Stimulated activated CD4-positive, alpha-beta T cell treated with anti-CD3 and anti-CD28 coated beads, Interleukin-1b, Interleukin-23, amount 100 ng/mL, for 24 hours (primary cell): ENCODE results near the gene MPL.

Experiments
- DNase-seq, 4 experiments: peaks; one replicate each; pipeline ENCODE4 v3.0.0-alpha.2; 2020; ENCODE audit warnings: low read depth in 4 of 4, low spot score in 1 of 4

The MPL gene

DNA sequence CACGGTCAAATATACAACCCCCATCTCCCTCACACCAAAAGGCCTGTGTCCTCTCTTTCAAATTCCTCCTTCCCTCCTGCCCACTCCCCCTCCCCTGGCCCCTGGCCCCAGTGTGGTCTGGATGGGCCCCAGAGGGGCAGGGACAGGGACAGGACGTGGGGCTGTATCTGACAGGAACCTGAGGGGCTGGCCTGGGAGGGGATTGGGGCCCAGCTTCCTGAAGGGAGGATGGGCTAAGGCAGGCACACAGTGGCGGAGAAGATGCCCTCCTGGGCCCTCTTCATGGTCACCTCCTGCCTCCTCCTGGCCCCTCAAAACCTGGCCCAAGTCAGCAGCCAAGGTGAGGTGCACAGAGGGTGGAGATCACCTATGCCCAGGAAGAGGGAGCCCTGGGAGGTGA, at the start of gene MPL:
TSS of gene MPL (plus strand) at position 231 of the 400 bp plus-strand sequence. CDS start at position 262, 31 bp downstream.
- DNase-seq = no peak

DNA sequence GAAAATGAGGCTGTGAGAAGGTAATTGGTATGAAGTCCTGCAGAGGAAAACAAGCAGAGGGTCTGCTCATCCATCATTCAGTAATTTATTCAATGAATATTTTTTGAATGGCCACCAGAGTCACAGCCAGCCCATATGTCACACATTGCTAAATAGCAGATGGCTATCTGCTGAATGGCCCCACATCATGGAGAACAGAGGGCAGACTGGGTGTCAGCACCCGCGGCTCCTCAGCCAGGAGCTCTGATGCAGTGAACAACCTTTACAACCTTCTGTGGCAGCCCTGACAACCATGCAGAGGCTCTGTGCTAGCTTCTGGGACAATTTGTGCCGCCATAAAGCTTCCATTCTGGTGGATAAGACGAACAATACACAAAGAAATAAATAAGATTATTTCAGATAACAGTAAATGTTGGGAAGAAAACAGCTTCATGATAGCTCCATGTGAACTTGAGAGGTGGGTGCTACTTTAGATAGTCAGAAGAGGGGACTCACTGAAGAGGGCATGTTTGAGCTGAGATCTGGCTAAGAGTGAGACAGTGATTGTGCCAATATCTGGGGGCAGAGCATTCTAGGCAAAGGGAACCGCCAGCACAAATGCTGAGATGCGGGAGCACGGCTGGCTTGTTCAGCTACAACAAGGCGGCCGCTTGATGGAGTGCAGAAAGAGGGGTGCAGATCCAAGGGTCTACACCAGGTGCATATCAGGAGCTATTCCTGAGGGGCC, 49.4 kb upstream of the MPL start:
- no peak for DNase-seq

DNA sequence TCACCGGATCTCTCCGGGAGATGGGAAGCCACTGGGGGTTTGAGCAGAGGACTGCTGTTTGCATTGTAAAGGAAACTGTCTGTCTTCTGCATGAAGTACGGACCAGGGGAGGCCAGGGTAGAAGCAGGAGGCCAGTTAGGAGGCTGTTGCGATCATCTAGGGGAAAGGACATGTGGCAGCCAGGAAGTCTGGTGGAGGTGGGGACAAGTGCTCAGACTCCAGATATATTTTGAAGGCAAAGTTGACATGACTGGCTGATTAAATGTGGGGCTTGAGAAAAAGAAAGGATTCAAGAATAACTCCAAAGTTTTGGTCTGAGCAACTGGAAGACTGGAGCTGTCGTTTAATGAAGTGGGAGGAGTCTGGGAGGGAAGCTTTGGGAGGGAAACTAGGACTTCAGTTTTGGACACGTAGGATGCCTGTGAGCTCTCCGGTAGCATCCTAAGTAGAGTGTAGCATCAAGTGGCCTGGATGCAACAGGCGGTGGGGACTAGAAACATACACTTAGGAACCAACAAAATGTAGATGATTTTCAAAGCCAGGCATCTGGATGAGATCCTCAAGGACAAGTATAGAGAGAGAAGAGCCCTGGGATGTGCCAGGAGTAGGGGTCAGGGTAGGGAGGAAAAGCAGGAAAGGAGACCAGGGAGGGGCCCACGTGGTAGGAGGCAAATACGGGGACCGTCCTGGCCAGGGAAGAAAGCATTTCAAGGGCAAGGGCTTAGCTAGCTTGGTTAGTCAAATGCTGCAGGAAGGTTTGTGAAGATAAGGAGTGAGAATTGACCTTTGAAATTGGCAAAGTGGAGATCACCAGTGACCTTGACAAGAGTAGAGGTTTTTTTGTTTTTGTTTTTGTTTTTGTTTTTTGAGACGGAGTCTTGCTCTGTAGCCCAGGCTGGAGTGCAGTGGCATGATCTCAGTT, 48.6 kb upstream of the MPL start:
- DNase-seq = no peak

DNA sequence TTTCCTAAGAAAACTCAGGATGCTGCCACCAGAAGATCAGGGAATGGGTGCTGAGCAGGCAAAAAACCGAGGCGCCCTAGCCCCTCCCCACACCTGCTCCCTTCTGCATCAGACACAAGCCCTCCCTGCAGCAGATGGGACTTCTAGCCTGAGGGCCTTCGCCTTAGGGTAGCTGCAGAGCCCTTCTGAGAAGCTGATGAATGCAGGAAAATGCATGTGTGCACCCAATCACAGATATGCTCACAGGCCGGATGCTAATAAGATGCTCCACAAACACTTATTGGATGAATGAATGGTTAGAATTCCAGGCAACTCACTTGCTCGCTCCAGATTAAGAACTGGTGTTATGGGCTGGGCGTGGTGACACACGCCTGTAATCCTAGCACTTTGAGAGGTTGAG, 45.4 kb upstream of the MPL start:
- DNase-seq = no peak

DNA sequence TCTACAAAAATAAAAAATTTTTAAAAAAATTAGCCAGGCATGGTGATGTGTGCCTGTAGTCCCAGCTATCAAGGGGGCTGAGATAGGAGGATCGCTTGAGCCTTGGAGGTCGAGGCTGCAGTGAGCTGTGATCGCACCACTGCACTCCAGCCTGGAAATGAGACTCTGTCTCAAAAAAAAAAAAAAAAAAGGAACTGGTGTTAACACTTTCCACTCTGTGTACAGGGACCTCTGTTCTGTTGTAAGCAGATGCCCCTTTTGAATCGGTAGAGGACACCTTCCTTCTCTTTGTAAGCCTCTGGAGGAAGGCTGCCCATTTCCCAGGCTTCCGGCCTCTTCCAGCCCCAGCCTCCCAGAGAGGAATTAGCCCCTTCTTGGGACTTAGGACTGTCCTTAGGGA, 44.9 kb upstream of the MPL start:
- DNase-seq = no peak

DNA sequence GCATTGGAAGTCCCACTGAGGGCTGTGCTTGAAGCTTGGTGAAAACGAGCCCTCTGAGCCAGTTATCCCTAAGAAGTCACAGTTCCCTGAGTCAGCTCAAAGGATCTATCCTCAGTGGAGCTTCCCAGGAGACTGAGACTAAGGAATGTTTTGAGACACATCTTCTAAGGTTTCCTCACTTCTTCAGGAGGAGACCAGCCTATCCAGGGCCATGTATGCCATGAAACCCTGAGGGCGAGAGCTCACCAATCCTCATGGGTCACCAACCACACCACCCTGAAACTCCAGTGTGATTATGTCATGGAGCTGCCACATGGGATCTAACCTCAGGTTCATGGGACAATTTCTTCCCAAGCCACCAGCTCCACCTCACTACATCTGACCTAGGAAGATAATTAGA, 44.4 kb upstream of the MPL start:
- DNase-seq = no peak

DNA sequence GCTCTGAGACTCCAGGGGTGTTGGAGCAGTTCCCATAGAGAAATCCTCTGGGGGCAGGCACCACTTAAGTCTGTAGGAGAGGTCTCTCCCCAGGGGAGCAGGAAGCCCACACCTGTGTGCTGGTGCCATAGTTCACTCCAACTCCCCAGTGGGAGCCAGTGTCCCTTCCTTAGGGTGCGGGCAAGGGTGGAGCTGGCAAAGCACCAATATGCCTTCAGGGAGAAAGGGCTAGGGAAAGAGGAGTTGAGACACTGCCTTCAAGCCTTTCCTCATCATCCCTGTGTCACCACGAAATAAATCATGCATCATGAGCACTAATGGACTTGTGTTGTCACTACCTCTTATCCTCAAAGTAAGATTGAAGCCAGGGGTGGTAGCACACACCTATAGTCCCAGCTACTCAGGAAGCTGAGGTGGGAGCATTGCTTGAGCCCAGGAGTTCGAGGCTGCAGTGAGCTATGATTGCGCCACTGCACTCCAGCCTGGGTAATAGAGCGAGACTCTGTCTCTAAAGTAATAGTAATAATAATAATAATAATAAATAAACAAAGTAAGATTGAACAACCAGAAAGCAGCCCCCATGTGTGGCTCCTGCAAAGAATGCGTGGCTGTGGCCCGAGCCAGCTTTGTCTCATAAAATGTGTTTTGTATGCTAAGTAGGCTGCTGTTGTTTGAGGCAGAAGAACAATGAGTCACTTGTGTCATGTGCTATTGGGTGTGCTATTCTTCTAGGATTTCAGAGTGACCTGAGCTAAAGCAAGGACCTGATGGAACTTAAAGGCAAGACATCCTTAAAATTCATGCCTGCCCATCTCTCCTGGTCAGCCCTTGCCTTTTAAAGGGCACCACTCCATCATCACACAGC, 43.5 kb upstream of the MPL start:
- DNase-seq = no peak

DNA sequence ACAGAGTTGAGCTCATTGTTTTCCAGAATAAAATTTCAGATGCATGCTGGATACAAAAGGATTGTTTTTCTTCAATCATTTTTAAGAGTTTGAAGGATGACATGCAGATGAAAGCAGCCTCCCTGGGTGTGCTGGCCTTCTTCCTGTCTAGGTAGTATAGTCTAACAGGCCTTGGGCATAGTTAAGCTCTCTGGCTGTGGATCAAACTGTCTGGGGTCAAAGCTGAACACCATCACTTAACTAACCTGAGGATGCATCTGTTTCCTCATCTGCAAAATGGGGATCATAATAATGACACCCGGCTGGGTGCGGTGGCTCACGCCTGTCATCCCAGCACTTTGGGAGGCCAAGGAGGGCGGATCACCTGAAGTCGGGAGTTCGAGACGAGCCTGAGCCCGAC, 42.9 kb upstream of the MPL start:
- no peak for DNase-seq

DNA sequence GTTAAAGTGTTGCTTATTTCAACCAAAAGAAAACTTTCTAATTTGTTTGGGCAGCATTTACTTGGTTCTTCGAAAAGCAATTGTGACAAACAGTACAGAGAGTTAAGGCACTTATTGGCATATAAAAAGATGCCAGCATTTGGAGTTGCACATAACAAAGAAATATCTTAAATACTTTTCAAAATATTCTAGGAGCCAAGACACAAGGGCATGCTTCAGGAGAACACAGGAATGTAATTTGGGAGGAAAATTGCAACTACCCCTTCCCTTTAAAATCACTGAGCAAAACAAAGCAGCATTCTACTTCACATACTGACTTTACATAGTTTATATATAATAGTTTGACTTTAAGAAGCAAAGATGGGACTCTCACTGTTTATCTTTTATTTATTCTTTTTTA, 41.4 kb upstream of the MPL start:
- DNase-seq = no peak

DNA sequence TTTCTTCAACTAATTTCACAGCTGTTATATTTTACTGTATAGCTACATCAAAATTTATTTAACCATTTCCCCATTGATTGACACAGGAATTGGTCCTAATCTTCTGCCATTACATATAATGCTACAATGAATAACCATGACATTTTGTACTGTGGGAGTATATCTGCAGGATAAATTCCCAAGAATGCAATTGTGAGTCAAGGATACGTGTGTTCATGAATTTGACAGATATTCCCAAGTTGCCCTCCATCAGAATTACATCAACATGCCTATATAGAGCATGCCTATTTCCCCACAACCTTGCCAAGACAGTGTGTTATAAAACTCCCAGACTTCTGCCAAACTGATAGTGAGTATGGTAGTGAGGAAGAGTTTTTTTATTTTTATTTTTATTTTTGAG, 39.6 kb upstream of the MPL start:
- DNase-seq = no peak

DNA sequence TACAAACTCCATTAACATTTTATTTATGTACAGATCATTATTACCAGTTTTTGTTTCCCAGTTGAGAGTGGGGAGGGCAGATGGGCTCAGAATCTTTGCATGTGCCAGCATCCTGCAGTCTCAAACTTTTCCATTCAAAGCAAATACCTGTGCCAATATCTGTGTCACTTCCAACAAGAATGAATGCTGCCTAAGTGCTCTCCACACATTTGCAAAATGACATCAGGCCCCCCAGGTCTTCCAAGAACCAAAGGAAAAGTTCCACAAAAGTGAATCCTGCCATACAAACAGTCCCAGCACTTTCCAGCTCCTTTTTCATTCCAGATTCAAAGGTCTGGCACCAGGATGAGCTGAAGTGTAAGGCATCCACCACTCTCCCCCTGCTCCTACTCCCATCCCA, 38.5 kb upstream of the MPL start:
- DNase-seq = no peak

DNA sequence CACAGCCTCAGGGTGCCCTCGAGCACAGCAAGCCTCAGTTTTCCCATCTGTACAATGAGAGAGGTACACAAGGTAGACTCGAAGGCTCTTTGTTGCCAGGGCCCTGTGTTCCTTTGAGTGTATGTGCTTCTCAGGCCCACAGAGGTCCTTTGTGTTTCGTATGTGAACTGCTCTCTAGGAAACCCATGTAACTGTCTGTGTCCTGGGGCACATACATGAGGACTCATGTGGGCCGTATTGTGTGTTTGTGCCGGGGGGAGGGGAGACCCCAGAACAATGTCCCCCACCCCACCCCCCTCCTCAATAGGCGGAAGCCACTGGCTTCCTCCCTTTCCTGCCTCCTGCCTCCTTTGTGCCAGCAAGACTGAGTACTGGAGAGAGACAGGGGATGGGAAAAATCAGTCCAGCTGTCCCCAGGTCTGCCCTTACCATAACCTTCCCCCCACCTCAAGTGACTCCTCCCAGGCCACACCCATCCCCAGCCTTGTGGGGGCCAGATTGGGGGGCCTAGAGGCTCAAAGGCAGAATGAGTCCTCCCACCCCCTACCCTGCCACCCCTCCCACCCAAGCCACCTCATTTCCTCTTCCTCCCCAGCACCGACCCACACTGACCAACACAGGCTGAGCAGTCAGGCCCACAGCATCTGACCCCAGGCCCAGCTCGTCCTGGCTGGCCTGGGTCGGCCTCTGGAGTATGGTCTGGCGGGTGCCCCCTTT, 37.1 kb upstream of the MPL start, which contains the start of gene TIE1:
TSS of gene TIE1 (plus strand) at position 605 of the 717 bp plus-strand sequence. CDS start at position 695, 90 bp downstream.
- no peak for DNase-seq

DNA sequence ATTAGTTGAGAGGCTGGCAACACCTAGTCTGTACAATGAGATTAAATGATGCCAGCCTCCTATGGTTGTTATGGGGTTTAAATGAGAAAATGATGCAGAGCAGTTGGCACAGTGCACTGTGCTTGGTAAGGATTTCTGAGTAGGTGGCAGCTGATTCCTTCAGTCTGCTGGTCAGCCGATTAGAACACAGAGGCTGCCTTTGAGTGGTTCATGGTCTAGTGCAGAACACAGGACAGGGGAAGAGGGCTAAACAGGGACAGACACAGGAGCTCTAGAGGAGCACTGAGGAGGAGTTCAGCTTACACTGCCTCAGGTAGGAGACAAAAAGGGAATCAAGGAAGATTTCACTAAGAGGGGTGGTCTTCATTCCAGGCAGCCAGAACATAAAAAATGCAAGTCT, 35.4 kb upstream of the MPL start:
- no peak for DNase-seq

DNA sequence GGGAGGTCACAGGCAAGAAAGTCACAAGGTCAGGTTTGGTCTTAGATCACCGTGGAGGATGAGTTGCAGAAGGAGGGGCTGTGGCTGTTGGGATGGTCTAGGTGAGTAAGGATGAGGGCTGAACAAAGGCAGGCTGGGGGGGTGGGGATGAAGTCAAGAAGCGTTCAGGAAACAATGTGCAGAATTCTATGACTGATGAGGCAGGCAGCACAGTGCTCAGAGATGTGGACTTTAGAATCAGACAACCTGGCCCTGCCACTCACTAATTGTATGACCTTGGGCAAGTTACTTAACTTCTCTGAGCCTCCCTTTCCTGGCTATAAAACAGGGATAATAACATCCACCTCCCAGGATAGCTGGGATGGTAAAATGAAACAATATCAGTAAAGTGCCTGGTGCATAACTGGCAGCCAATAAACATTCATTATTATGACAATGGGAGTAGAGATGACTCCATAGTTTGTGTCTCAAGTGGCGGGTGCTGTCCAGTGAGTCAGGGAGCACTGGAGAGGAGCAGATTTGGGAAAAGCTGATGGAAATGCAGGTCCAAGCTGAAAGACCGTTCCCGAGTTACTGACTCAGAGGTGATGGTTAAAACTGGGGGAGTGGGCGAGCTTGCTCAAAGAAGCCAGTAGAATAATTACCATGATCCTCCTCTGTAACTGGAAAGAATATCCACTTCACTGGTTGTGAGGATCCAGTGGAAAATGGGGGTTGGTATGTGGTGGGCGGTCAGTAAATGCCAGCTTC, 34.7 kb upstream of the MPL start:
- no peak for DNase-seq

DNA sequence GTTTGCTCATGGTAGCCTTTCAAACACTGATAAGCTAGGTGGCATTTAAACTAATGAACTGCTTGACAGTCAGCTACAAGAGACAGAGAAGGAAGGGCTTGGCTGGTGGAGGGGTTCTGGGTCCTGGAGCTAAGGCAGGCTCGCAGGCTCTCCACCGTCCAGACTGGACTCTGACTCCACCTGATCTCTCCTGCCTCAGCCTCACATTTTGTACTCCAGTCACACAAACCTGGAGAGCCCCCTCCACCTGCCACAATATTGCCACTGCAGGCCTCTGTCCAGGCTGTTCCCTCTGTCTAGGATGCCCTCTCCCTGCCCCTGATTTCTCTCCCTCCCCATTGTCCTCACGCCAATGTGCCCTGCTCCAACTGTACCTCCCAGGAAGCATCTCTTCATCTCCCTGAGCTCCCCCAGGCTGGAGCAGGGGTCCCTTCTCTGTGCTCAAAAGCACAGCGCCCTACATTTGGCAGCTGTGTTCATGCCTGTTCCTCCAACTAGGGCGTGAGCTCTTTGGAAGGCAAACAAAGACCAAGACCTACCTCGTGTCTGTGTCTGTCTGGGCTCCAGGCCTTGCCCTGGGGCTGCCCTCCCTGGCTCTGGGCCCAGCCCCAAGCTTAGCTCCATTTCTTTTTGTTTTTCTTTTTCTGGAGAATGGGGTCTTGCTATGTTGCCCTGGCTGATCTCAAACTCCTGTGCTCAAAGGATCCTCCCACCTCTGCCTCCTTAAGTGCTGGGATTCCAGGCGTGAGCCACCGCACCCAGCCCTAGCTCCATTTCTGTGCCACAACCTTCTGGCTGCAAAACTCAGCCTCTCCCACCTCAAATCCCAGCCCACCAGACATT, 33.9 kb upstream of the MPL start:
- DNase-seq = no peak

DNA sequence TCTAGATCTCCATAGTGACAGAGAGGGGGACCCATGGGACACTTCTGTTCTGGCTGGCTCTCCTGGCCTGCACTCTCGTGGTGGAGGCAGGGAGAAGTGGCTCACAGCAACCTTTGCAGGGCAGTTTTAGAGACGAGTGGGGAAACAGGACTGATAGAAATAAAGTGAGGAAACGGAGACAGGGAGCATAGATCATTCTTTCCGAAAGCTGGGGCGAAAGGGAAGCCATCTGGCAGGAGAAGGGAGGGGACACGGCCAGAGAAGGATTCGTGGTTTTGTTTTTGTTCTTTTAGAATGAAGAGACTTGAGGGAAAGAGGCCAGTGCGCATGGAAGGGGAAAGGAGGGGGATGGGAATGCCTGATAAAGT, 33.3 kb upstream of the MPL start:
- DNase-seq = no peak

DNA sequence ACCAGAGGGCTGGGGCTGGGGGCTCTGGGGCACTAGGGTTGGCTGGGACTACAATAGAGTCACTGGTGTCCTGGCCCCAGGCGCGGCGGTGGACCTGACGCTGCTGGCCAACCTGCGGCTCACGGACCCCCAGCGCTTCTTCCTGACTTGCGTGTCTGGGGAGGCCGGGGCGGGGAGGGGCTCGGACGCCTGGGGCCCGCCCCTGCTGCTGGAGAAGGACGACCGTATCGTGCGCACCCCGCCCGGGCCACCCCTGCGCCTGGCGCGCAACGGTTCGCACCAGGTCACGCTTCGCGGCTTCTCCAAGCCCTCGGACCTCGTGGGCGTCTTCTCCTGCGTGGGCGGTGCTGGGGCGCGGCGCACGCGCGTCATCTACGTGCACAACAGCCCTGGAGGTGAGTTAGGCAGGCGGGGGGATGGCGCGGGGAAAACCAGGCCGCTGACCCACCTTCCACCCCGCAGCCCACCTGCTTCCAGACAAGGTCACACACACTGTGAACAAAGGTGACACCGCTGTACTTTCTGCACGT, 32.8 kb upstream of the MPL start:
- no peak for DNase-seq

DNA sequence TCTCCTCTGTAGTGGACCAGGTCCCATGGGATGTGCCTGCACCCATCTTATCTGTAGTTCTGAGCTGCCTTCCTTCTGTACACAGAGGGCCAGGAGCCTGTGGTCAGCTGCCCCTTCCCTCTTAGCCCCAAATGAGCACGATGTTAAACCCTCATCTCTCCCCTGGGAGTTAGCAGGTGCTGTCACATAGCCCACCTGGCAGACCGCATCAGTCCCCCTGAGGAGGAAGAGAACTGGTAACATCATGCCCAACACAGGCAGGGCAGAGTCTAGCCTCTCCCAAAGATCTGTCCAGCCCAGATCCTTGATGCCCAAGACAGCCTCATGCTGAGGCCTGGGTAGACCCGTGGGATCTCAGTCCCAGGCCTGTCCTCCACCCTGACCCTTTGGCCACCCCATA, 32.2 kb upstream of the MPL start:
- no peak for DNase-seq
